22Rv1 (cell line): ENCODE data around the gene PNPLA6.

ENCODE experiments used
- CTCF ChIP-seq: fragments of 450-650 bp; IDR thresholded peaks from 2 replicates; pipeline ENCODE4 v1.5.1; 2017; ENCODE audit warnings: mild to moderate bottlenecking
- ZFX ChIP-seq: fragments of 450-650 bp; IDR thresholded peaks from 2 replicates; pipeline ENCODE4 v1.6.1; 2017; ENCODE audit warnings: antibody characterized with exemption, borderline replicate concordance

GRCh38 chr19:7597689-7598088, 62.2 kb downstream of the PNPLA6 start:
- TF ChIP-seq CTCF (no peak), ZFX (no peak)
